ENCODE measurements around the gene ATP5PF. TPM values are rescaled to one million over a fixed set of nuclear protein-coding genes. Genes with fewer than 3 reads are reported as not detected.

Gene ATP5PF
- 80.8 and 98.7 TPM in 2 replicates for total RNA-seq

GRCh38 chr21:25734904-25735645, at the start of gene ATP5PF, which contains the start of gene GABPA:
ATP5PF (minus strand) TSS chr21:25734904; CDS start chr21:25729794, 5,110 bp downstream.
GABPA (plus strand) TSS chr21:25734972; CDS start chr21:25741599, 6,627 bp downstream.

Other genes with a start within 250 kb of the ATP5PF start
- 39.0 and 50.8 TPM in 2 replicates for gene MRPL39, start 127.4 kb downstream of the ATP5PF start, total RNA-seq
- gene JAM2, start 95.6 kb downstream of the ATP5PF start, total RNA-seq: 0.07 TPM in 1 of 2 replicates, not detected in the other
- gene GABPA, start 68 bp upstream of the ATP5PF start, total RNA-seq: 11.1 and 12.6 TPM in 2 replicates